Measurements from ENCODE around the gene SIRT6.

Gene SIRT6

GRCh38 chr19:4182084-4182810 is at the start of gene SIRT6, which contains the start of gene ANKRD24:
TSS of gene SIRT6 (minus strand) at chr19:4182563. CDS start at chr19:4182539, 24 bp downstream.
TSS of gene ANKRD24 (plus strand) at chr19:4182689. CDS start at chr19:4186426, 3,737 bp downstream.
- TF ChIP-seq, protein P1, sequence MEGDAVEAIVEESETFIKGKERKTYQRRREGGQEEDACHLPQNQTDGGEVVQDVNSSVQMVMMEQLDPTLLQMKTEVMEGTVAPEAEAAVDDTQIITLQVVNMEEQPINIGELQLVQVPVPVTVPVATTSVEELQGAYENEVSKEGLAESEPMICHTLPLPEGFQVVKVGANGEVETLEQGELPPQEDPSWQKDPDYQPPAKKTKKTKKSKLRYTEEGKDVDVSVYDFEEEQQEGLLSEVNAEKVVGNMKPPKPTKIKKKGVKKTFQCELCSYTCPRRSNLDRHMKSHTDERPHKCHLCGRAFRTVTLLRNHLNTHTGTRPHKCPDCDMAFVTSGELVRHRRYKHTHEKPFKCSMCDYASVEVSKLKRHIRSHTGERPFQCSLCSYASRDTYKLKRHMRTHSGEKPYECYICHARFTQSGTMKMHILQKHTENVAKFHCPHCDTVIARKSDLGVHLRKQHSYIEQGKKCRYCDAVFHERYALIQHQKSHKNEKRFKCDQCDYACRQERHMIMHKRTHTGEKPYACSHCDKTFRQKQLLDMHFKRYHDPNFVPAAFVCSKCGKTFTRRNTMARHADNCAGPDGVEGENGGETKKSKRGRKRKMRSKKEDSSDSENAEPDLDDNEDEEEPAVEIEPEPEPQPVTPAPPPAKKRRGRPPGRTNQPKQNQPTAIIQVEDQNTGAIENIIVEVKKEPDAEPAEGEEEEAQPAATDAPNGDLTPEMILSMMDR (IDR thresholded peaks at IDR 0.05), result no peak

- TF ChIP-seq, protein P1 (IDR thresholded peaks at IDR 0.05), result no peak
Observed at GRCh38 chr19:4229179-4229931, 47.0 kb upstream of the SIRT6 start, which contains the start of gene EBI3. TSS of gene EBI3 (plus strand) at chr19:4229523. CDS start at chr19:4229551, 28 bp downstream.

GRCh38 chr19:4228765-4229178 is 46.4 kb upstream of the SIRT6 start:
- TF ChIP-seq, protein P1 (IDR thresholded peaks at IDR 0.05), result no peak

GRCh38 chr19:4227771-4228170 is 45.4 kb upstream of the SIRT6 start:
- TF ChIP-seq, protein P1 (IDR thresholded peaks at IDR 0.05), result no peak

- TF ChIP-seq, protein P1 (IDR thresholded peaks at IDR 0.05), result no peak
Observed at GRCh38 chr19:4225885-4226284, 43.5 kb upstream of the SIRT6 start.

- TF ChIP-seq, protein P1 (IDR thresholded peaks at IDR 0.05), result no peak
Observed at GRCh38 chr19:4224470-4224869, 42.1 kb upstream of the SIRT6 start.

DNA sequence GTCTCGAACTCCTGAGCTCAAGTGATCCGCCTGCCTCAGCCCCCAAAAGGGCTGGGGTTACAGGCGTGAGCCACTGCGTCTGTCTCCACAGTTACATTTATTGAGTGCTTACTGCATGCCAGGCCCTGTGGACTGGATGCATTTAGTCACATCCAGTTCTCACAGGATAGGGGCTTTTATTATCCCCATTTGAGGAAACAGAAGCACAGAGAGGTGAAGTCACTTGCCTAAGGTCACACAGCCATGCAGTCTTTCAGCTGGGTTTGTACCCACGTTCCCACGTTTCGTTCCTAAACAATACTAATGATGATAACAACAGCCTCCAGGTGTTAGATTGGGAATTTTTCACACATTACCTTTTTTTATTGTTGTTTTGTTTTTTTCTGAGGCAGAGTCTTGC is 37.8 kb upstream of the SIRT6 start:
- TF ChIP-seq, protein P1 (IDR thresholded peaks at IDR 0.05), result no peak
